Esophagus muscularis mucosa (tissue), 4 donors: ENCODE results near the gene SLC39A10. TPM values are rescaled to one million over a fixed set of nuclear protein-coding genes. Genes with fewer than 3 reads are reported as not detected.
"Not testable (repeated sequence)": the region's sequence is repeated elsewhere in the genome, so short reads cannot be mapped to it uniquely, and the experiment has no call there.

ENCODE experiments used
- DNase-seq: peaks from one replicate; pipeline ENCODE4 v3.0.0-alpha.2; 2017; ENCODE audit errors: extremely low spot score
- H3K27ac ChIP-seq, 4 donors: fragments of 200-600 bp; sonication (generic); replicated peaks in 1 of 4; 1 replicate in 3 of 4; 2 replicates in 1 of 4; pipeline ENCODE4 v1.5.1; 2016 to 2019; ENCODE audit warnings: mild to moderate bottlenecking in 1 of 4
- H3K27me3 ChIP-seq, 4 donors: fragments of 200-600 bp; sonication (generic); one replicate each; pipeline versions ENCODE4 v1.5.1 to v1.6.0; 2016 to 2019
- H3K36me3 ChIP-seq, 4 donors: fragments of 200-600 bp; sonication (generic); one replicate each; pipeline ENCODE4 v1.5.1; 2016 to 2019
- H3K4me1 ChIP-seq, 4 donors: fragments of 200-600 bp; sonication (generic); one replicate each; pipeline ENCODE4 v1.5.1; 2016 to 2019
- H3K4me3 ChIP-seq, 4 donors: fragments of 200-600 bp; sonication (generic); 1 replicate in 2 of 4; 2 replicates in 2 of 4; pipeline ENCODE4 v1.5.1; 2016 to 2019; ENCODE audit warnings: mild to moderate bottlenecking in 4 of 4, moderate library complexity in 1 of 4
- H3K9me3 ChIP-seq, 4 donors: fragments of 200-600 bp; sonication (generic); 1 replicate in 3 of 4; 2 replicates in 1 of 4; pipeline ENCODE4 v1.5.1; 2016 to 2019
- EP300 ChIP-seq: sonication (generic); formaldehyde crosslinking; IDR thresholded peaks from one replicate; pipeline ENCODE4 v1.6.1; 2017; ENCODE audit warnings: antibody characterized with exemption
- POLR2A ChIP-seq: fragments of 450-650 bp; IDR thresholded peaks from one replicate; pipeline ENCODE4 v1.6.1; 2017; ENCODE audit warnings: antibody characterized with exemption, moderate library complexity, mild to moderate bottlenecking, low read depth
- POLR2AphosphoS5 ChIP-seq, 2 donors: sonication (generic); formaldehyde crosslinking; IDR thresholded peaks; one replicate each; pipeline ENCODE4 v1.6.1; 2017; ENCODE audit warnings: antibody characterized with exemption in 2 of 2
- WGBS: methylation state at CpG from one replicate; pipeline ENCODE4 v1.1.5; 2018; 5-methylcytosine and 5-hydroxymethylcytosine counted together
- intact Hi-C: fragments of 100-400 bp; cut with DNase I; formaldehyde crosslinking; loops from one replicate; pipeline ENCODE4 v1.15.1; 2023
- total RNA-seq, 4 donors: library from RNA; depleted of rRNA; stranded (reverse); fragments of >200 nt; gene quantifications; one replicate each; pipeline versions ENCODE4 v1.1.0 to v1.2.1, GENCODE V29; 2016
- TF ChIP-seq, protein P1 (sequence below), 3 experiments: fragments of 200-600 bp in 2 of 3; fragments of 450-650 bp in 1 of 3; sonication (generic) in 2 of 3; IDR thresholded peaks; one replicate each; pipeline ENCODE4 v1.5.1; 2017 to 2019; ENCODE audit warnings: antibody characterized with exemption in 3 of 3, mild to moderate bottlenecking in 2 of 3, moderate library complexity in 1 of 3

The SLC39A10 gene
- total RNA-seq, 4 donors from 2014 or later = 7.1 to 9.5 (median 8.3) TPM

GRCh38 chr2:195686564-195686963, 29.5 kb downstream of the SLC39A10 start:
- DNase-seq = no peak
- H3K9me3 ChIP-seq = no peaks in the 10 kb centered on the region
- no peak overlapping the region for H3K4me3 ChIP-seq
- H3K27me3 ChIP-seq = no peaks in the 10 kb centered on the region
- intact Hi-C loops = no loop called here
- H3K4me1 ChIP-seq = no peaks in the 10 kb centered on the region
- no peak overlapping the region for H3K27ac ChIP-seq
- no peaks in the 10 kb centered on the region for H3K36me3 ChIP-seq
- TF ChIP-seq, protein P1, sequence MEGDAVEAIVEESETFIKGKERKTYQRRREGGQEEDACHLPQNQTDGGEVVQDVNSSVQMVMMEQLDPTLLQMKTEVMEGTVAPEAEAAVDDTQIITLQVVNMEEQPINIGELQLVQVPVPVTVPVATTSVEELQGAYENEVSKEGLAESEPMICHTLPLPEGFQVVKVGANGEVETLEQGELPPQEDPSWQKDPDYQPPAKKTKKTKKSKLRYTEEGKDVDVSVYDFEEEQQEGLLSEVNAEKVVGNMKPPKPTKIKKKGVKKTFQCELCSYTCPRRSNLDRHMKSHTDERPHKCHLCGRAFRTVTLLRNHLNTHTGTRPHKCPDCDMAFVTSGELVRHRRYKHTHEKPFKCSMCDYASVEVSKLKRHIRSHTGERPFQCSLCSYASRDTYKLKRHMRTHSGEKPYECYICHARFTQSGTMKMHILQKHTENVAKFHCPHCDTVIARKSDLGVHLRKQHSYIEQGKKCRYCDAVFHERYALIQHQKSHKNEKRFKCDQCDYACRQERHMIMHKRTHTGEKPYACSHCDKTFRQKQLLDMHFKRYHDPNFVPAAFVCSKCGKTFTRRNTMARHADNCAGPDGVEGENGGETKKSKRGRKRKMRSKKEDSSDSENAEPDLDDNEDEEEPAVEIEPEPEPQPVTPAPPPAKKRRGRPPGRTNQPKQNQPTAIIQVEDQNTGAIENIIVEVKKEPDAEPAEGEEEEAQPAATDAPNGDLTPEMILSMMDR (IDR thresholded peaks at IDR 0.05) = no peak
- TF ChIP-seq POLR2A (no peak), EP300 (no peak), POLR2AphosphoS5 (IDR thresholded peaks at IDR 0.05) (no peak)

- no peak for TF ChIP-seq POLR2A
- TF ChIP-seq EP300 = no peak
- no peaks in the 10 kb centered on the region for H3K9me3 ChIP-seq
- no peaks in the 10 kb centered on the region for H3K36me3 ChIP-seq
- H3K27me3 ChIP-seq = no peaks in the 10 kb centered on the region
- intact Hi-C loops = no loop called here
- no peak for DNase-seq
- H3K27ac ChIP-seq = no peak overlapping the region
- 89% methylated on average over 2 of the region's 2 CpGs for WGBS
- no peak overlapping the region for H3K4me3 ChIP-seq
- H3K4me1 ChIP-seq = no peaks in the 10 kb centered on the region
Measured at GRCh38 chr2:195687320-195688086, 30.5 kb downstream of the SLC39A10 start.

- H3K27ac ChIP-seq, DNase-seq, intact Hi-C loops, H3K36me3 ChIP-seq, H3K4me1 ChIP-seq, H3K9me3 ChIP-seq, H3K4me3 ChIP-seq, H3K27me3 ChIP-seq: not testable (repeated sequence)
- WGBS = 89% methylated on average over 3 of the region's 3 CpGs
Measured at GRCh38 chr2:195692531-195692930, 35.5 kb downstream of the SLC39A10 start.

DNA sequence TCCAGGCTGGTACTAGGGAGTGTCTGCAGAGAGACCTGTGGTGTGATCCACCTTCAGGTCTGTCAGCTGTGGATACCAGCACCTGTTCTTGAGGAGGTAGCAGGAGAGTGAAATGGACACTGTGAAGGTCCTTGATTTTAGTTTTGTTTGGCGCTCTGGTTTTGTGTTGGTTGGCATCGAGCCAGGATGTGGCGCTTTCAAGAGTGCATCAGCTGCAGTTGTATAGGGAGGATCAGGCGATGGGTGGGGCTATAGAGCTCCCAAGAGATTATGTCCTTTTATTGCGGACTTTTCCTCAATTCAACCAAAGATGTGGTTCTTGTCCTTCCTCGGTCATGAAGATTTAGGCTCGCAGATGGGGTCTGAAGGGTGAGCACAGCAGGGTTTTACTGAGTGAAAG, 37.5 kb downstream of the SLC39A10 start:
- peaks cover 0 to 7% (median 2%) of the 10 kb centered on the region in 4 donors for H3K36me3 ChIP-seq
- TF ChIP-seq POLR2A (no peak), POLR2AphosphoS5 (IDR thresholded peaks at IDR 0.05) (no peak), EP300 (no peak)
- TF ChIP-seq, protein P1 (IDR thresholded peaks at IDR 0.05) = no peak
- H3K4me3 ChIP-seq = no peak overlapping the region
- intact Hi-C loops = no loop called here
- no peak overlapping the region for H3K27ac ChIP-seq
- H3K9me3 ChIP-seq = peaks cover 0 to 1% (median under 1%) of the 10 kb centered on the region in 4 donors
- H3K4me1 ChIP-seq = no peaks in the 10 kb centered on the region
- DNase-seq = no peak
- 100% methylated on average over 7 of the region's 7 CpGs for WGBS
- no peaks in the 10 kb centered on the region for H3K27me3 ChIP-seq

DNA sequence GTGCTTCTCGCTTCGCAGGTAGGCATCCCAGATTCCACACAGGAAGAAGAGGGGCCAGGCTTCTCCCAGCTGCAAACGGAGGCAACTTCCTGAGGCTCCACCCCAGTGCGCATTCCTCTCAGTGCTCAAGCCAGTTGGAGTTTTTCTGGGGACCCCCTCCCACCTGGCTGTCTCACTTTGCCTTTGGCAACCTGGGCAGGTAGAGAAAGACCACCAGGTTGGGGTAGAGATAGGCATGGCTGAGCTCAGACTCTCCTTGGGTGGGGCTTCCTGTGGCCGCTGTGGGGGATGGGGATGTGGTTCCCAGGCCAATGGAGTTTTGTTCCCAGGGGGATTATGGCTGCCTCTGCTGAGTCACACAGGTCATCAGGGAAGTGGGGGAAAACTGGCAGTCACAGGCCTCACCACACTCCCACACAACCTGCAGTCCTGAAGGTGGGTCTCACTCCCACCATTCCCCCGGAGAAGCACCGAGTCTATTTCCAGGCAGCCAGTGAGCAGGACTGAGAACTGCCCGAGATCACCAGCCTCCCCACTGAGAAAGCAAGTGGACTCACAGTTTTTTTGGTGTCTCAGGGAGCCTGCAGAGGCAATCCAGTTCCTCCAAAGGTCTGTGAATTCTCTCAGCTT, 38.1 kb downstream of the SLC39A10 start:
- Histone ChIP-seq H3K4me1 (no peaks in the 10 kb centered on the region), H3K36me3 (peaks cover 0 to 7% (median 2%) of the 10 kb centered on the region in 4 donors), H3K27me3 (no peaks in the 10 kb centered on the region), H3K4me3 (no peak overlapping the region), H3K27ac (no peak overlapping the region), H3K9me3 (peaks cover 0 to 7% (median 5%) of the 10 kb centered on the region in 4 donors)
- TF ChIP-seq POLR2A = no peak
- TF ChIP-seq, protein P1 (IDR thresholded peaks at IDR 0.05) = no peak
- TF ChIP-seq POLR2AphosphoS5 (IDR thresholded peaks at IDR 0.05) = no peak
- TF ChIP-seq EP300 = no peak
- WGBS = 93% methylated on average over 6 of the region's 8 CpGs
- intact Hi-C loops = no loop called here
- no peak for DNase-seq
